K562 (cell line): Measurements from ENCODE around the gene MYADML2. TPM values are rescaled to one million over a fixed set of nuclear protein-coding genes. Genes with fewer than 3 reads are reported as not detected.

Experiments used
- E2F3 ChIP-seq: fragments of 250-450 bp; sonication (Bioruptor Pico); IDR thresholded peaks from 2 replicates; pipeline ENCODE4 v1.4.0; 2020; ENCODE audit warnings: mild to moderate bottlenecking
- ERF ChIP-seq: fragments of 450-650 bp; formaldehyde crosslinking; IDR thresholded peaks from 2 replicates; pipeline ENCODE4 v1.4.0; 2020; ENCODE audit warnings: mild to moderate bottlenecking, mixed read lengths
- EZH2 ChIP-seq: IDR thresholded peaks from 2 replicates; pipeline ENCODE4 v1.6.1; 2012; ENCODE audit warnings: low read depth, mild to moderate bottlenecking, inconsistent platforms, low read length, borderline replicate concordance
- HIVEP1 ChIP-seq: fragments of 250-450 bp; sonication (Bioruptor Pico); IDR thresholded peaks from 2 replicates; pipeline ENCODE4 v1.4.0; 2020; ENCODE audit warnings: mild to moderate bottlenecking
- KAT7 ChIP-seq: sonication (generic); formaldehyde crosslinking; IDR thresholded peaks from 2 replicates; pipeline ENCODE4 v1.8.0; 2022; ENCODE audit warnings: missing genetic modification reagents, mild to moderate bottlenecking, borderline replicate concordance
- KLF13 ChIP-seq: fragments of 450-650 bp; IDR thresholded peaks from 2 replicates; pipeline ENCODE4 v1.6.1; 2016; ENCODE audit warnings: missing genetic modification characterization, low read depth, mild to moderate bottlenecking, missing compliant biosample characterization, moderate library complexity, borderline replicate concordance
- L3MBTL2 ChIP-seq: fragments of 450-650 bp; IDR thresholded peaks from 2 replicates; pipeline ENCODE4 v1.6.1; 2016; ENCODE audit warnings: mild to moderate bottlenecking, moderate library complexity
- MAZ ChIP-seq, 2 experiments: fragments of 450-650 bp in 1 of 2; sonication (generic) in 1 of 2; formaldehyde crosslinking; IDR thresholded peaks in 1 of 2; conservative IDR thresholded peaks in 1 of 2; 2 replicates each; pipeline versions ENCODE4 v1.4.0 to v1.5.0; 2020; ENCODE audit warnings: mild to moderate bottlenecking in 1 of 2, missing genetic modification reagents in 1 of 2
- NFYB ChIP-seq: IDR thresholded peaks from 2 replicates; pipeline ENCODE4 v1.6.1; 2011; ENCODE audit warnings: mild to moderate bottlenecking, moderate library complexity; ENCODE audit not compliant: insufficient read length; ENCODE audit errors: extremely low read depth
- PCBP2 ChIP-seq: fragments of 200-400 bp; formaldehyde crosslinking; IDR thresholded peaks from 2 replicates; pipeline ENCODE4 v1.6.1; 2018; ENCODE audit warnings: low read length, low read depth, mild to moderate bottlenecking, moderate library complexity; ENCODE audit not compliant: poor library complexity, severe bottlenecking
- SPI1 ChIP-seq: IDR thresholded peaks from 2 replicates; pipeline ENCODE4 v1.6.1; 2011; ENCODE audit warnings: low read depth, low read length, control low read depth, borderline replicate concordance
- ZNF431 ChIP-seq: sonication (generic); formaldehyde crosslinking; IDR thresholded peaks from 2 replicates; pipeline ENCODE4 v1.8.0; 2022; ENCODE audit warnings: mild to moderate bottlenecking, missing genetic modification reagents
- polyA plus RNA-seq, 8 experiments: library from polyadenylated mRNA; depleted of rRNA in 4 of 8; stranded (reverse) in 5 of 8; unstranded in 3 of 8; fragments of >200 nt; fragmentation: Nextera tagmentation in 2 of 8; fragmentation: Illumina TruSeq in 1 of 8; extraction: Ambion mirVana in 2 of 8; extraction: Trizol in 1 of 8; gene quantifications; 2 replicates each; pipeline versions ENCODE4 v1.2.1 to v1.2.3, GENCODE V29; 2011 to 2014; ENCODE audit warnings: inconsistent platforms in 1 of 8, missing spikeins in 1 of 8
- total RNA-seq, 7 experiments: library from RNA; depleted of rRNA in 6 of 7; stranded (reverse); fragments of >200 nt in 6 of 7; fragmentation: Illumina TruSeq in 2 of 7; extraction: Trizol in 2 of 7; gene quantifications; 2 replicates each; pipeline versions ENCODE4 v1.2.1 to v1.2.3, GENCODE V29; 2011 to 2021; ENCODE audit warnings: low replicate concordance in 1 of 7
- TF ChIP-seq, protein P1 (sequence below): fragments of 450-650 bp; formaldehyde crosslinking; IDR thresholded peaks from 2 replicates; pipeline ENCODE4 v1.4.0; 2020; ENCODE audit warnings: mild to moderate bottlenecking, moderate library complexity
- TF ChIP-seq, protein P2 (sequence below): fragments of 450-650 bp; IDR thresholded peaks from 2 replicates; pipeline ENCODE4 v1.6.1; 2016; ENCODE audit warnings: mild to moderate bottlenecking, moderate library complexity

Gene MYADML2
- total and polyA plus RNA-seq, 9 of the 15 experiments (the other 6 are each of a cell fraction or from before 2014, with no cell fraction given), result not detected

DNA sequence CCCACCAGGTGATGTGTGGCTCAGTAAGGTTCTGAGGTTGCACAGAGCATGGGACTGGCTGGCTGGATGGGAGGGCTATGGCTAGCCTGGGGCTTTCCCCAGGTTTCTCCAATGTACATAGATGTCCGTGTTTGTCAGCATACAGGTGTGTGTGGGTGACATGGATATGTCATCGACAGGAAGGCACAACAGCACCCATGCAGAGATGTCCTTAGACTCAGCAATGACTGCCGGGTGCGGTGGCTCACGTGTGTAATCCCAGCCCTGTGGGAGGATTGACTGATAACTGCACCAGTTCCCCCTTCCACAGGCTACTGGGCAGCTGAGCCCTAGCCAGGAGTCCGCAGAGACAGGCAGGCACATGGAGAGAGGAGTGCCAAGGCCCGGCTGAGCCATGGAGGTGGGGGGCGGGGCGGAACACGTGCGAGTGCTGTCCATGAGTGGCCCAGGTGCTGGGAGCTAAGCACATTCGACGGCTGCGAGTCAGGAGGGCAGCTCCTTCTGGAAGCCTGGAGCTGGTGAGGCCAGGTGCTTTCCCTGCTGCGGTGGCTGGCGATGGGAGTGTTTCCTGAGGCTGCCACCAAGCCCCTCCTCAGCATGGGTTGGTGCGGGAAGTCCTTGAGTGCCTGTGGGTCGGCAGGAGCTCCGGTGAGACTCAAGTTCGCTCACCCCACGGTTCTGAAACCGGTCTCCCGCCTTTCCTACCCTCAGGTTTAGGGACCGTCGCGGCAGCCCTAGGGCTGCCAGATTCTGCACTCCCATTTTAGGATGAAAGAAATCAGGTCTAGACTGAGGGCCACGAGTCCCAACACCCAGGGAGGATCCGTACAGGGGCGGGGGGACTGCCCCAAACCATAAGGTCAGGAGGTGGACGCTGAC lies 29.5 kb upstream of the MYADML2 start (continued):
- TF ChIP-seq PCBP2 (no peak), HIVEP1 (CRISPR knock-in tag) (0 out of 2 replicates have a peak, but pooled peaks have one; percentile 4), MAZ (CRISPR knock-in tag; conservative IDR thresholded peaks at IDR 0.05 in 1 of 2, IDR thresholded peaks at IDR 0.05 in 1 of 2) (peak in 1 of 2 experiments; percentile 21; a peak in 3 of 4 replicates), L3MBTL2 (peak; percentile 97), SPI1 (peak; percentile 61; the same call in 1 of the 2 replicates), KAT7 (peak; percentile 93; the same call in 1 of the 2 replicates), NFYB (no peak), ZNF431 (CRISPR knock-in tag) (no peak), EZH2 (no peak), KLF13 (tag) (peak; percentile 39; the same call in 1 of the 2 replicates), E2F3 (CRISPR knock-in tag) (peak; percentile 85), ERF (CRISPR knock-in tag) (peak; percentile 94)
- TF ChIP-seq, protein P1, sequence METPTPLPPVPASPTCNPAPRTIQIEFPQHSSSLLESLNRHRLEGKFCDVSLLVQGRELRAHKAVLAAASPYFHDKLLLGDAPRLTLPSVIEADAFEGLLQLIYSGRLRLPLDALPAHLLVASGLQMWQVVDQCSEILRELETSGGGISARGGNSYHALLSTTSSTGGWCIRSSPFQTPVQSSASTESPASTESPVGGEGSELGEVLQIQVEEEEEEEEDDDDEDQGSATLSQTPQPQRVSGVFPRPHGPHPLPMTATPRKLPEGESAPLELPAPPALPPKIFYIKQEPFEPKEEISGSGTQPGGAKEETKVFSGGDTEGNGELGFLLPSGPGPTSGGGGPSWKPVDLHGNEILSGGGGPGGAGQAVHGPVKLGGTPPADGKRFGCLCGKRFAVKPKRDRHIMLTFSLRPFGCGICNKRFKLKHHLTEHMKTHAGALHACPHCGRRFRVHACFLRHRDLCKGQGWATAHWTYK, result 0 out of 2 replicates have a peak, but pooled peaks have one; percentile 23
- TF ChIP-seq, protein P2, sequence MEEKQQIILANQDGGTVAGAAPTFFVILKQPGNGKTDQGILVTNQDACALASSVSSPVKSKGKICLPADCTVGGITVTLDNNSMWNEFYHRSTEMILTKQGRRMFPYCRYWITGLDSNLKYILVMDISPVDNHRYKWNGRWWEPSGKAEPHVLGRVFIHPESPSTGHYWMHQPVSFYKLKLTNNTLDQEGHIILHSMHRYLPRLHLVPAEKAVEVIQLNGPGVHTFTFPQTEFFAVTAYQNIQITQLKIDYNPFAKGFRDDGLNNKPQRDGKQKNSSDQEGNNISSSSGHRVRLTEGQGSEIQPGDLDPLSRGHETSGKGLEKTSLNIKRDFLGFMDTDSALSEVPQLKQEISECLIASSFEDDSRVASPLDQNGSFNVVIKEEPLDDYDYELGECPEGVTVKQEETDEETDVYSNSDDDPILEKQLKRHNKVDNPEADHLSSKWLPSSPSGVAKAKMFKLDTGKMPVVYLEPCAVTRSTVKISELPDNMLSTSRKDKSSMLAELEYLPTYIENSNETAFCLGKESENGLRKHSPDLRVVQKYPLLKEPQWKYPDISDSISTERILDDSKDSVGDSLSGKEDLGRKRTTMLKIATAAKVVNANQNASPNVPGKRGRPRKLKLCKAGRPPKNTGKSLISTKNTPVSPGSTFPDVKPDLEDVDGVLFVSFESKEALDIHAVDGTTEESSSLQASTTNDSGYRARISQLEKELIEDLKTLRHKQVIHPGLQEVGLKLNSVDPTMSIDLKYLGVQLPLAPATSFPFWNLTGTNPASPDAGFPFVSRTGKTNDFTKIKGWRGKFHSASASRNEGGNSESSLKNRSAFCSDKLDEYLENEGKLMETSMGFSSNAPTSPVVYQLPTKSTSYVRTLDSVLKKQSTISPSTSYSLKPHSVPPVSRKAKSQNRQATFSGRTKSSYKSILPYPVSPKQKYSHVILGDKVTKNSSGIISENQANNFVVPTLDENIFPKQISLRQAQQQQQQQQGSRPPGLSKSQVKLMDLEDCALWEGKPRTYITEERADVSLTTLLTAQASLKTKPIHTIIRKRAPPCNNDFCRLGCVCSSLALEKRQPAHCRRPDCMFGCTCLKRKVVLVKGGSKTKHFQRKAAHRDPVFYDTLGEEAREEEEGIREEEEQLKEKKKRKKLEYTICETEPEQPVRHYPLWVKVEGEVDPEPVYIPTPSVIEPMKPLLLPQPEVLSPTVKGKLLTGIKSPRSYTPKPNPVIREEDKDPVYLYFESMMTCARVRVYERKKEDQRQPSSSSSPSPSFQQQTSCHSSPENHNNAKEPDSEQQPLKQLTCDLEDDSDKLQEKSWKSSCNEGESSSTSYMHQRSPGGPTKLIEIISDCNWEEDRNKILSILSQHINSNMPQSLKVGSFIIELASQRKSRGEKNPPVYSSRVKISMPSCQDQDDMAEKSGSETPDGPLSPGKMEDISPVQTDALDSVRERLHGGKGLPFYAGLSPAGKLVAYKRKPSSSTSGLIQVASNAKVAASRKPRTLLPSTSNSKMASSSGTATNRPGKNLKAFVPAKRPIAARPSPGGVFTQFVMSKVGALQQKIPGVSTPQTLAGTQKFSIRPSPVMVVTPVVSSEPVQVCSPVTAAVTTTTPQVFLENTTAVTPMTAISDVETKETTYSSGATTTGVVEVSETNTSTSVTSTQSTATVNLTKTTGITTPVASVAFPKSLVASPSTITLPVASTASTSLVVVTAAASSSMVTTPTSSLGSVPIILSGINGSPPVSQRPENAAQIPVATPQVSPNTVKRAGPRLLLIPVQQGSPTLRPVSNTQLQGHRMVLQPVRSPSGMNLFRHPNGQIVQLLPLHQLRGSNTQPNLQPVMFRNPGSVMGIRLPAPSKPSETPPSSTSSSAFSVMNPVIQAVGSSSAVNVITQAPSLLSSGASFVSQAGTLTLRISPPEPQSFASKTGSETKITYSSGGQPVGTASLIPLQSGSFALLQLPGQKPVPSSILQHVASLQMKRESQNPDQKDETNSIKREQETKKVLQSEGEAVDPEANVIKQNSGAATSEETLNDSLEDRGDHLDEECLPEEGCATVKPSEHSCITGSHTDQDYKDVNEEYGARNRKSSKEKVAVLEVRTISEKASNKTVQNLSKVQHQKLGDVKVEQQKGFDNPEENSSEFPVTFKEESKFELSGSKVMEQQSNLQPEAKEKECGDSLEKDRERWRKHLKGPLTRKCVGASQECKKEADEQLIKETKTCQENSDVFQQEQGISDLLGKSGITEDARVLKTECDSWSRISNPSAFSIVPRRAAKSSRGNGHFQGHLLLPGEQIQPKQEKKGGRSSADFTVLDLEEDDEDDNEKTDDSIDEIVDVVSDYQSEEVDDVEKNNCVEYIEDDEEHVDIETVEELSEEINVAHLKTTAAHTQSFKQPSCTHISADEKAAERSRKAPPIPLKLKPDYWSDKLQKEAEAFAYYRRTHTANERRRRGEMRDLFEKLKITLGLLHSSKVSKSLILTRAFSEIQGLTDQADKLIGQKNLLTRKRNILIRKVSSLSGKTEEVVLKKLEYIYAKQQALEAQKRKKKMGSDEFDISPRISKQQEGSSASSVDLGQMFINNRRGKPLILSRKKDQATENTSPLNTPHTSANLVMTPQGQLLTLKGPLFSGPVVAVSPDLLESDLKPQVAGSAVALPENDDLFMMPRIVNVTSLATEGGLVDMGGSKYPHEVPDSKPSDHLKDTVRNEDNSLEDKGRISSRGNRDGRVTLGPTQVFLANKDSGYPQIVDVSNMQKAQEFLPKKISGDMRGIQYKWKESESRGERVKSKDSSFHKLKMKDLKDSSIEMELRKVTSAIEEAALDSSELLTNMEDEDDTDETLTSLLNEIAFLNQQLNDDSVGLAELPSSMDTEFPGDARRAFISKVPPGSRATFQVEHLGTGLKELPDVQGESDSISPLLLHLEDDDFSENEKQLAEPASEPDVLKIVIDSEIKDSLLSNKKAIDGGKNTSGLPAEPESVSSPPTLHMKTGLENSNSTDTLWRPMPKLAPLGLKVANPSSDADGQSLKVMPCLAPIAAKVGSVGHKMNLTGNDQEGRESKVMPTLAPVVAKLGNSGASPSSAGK, result peak; percentile 98
